Loucy (cell line): Measurements from ENCODE around the gene LTBP2.

ENCODE experiments used
- H2AFZ ChIP-seq: fragments of 200-600 bp; sonication (generic); 2 replicates; pipeline ENCODE4 v1.6.0; 2016; ENCODE audit warnings: antibody characterized with exemption, mild to moderate bottlenecking, low read length, moderate library complexity
- H3F3A ChIP-seq: fragments of 200-600 bp; 2 replicates; pipeline ENCODE4 v1.6.0; 2016; ENCODE audit warnings: antibody characterized with exemption, low read depth, mild to moderate bottlenecking
- H3K27me3 ChIP-seq: fragments of 200-600 bp; sonication (generic); 2 replicates; pipeline ENCODE4 v1.6.1; 2014; ENCODE audit warnings: low read length, mild to moderate bottlenecking; ENCODE audit not compliant: insufficient read depth, poor library complexity, severe bottlenecking
- H3K36me3 ChIP-seq: fragments of 200-600 bp; sonication (generic); 2 replicates; pipeline ENCODE4 v1.6.1; 2016; ENCODE audit warnings: low read length; ENCODE audit not compliant: insufficient read depth
- H3K4me1 ChIP-seq: fragments of 200-600 bp; sonication (generic); 2 replicates; pipeline ENCODE4 v1.5.1; 2014; ENCODE audit warnings: low read length, mild to moderate bottlenecking; ENCODE audit not compliant: insufficient read depth, poor library complexity, severe bottlenecking
- H3K4me2 ChIP-seq: fragments of 200-600 bp; sonication (generic); 2 replicates; pipeline ENCODE4 v1.6.0; 2014; ENCODE audit warnings: antibody characterized with exemption, low read length, low read depth, mild to moderate bottlenecking; ENCODE audit not compliant: poor library complexity, severe bottlenecking
- H3K4me3 ChIP-seq: fragments of 200-600 bp; sonication (generic); 2 replicates; pipeline ENCODE4 v1.5.1; 2014; ENCODE audit warnings: low read length, mild to moderate bottlenecking, mixed read lengths; ENCODE audit not compliant: poor library complexity, severe bottlenecking
- H3K79me2 ChIP-seq: fragments of 200-600 bp; sonication (generic); 2 replicates; pipeline ENCODE4 v1.6.1; 2014; ENCODE audit warnings: low read length; ENCODE audit not compliant: insufficient read depth
- H3K9ac ChIP-seq: fragments of 200-600 bp; sonication (generic); 2 replicates; pipeline ENCODE4 v1.6.0; 2014; ENCODE audit warnings: mild to moderate bottlenecking, low read depth, low read length, moderate library complexity; ENCODE audit not compliant: poor library complexity, severe bottlenecking
- H3K9me2 ChIP-seq: fragments of 200-600 bp; sonication (generic); replicated peaks from 2 replicates; pipeline ENCODE4 v1.6.1; 2016; ENCODE audit warnings: low read depth, low read length, mixed read lengths
- H3K9me3 ChIP-seq: fragments of 200-600 bp; sonication (generic); 2 replicates; pipeline ENCODE4 v1.6.1; 2014; ENCODE audit warnings: mild to moderate bottlenecking, antibody characterized with exemption, low read length, low read depth; ENCODE audit not compliant: insufficient read depth
- H4K20me1 ChIP-seq: fragments of 200-600 bp; sonication (generic); 2 replicates; pipeline ENCODE4 v1.6.0; 2014; ENCODE audit warnings: antibody characterized with exemption, low read length, mild to moderate bottlenecking; ENCODE audit not compliant: insufficient read depth, poor library complexity, severe bottlenecking
- CTCF ChIP-seq: fragments of 200-600 bp; sonication (generic); conservative IDR thresholded peaks from 2 replicates; pipeline ENCODE4 v1.5.1; 2014; ENCODE audit warnings: mild to moderate bottlenecking, antibody characterized with exemption, low read length
- EZH2phosphoT487 ChIP-seq: fragments of 200-600 bp; IDR thresholded peaks from 2 replicates; pipeline ENCODE4 v1.6.1; 2018; ENCODE audit warnings: antibody characterized with exemption, mild to moderate bottlenecking, moderate library complexity, borderline replicate concordance

The LTBP2 gene

GRCh38 chr14:74475678-74476077 lies 136.4 kb downstream of the LTBP2 start:
- no peaks in the 10 kb centered on the region for H4K20me1 ChIP-seq
- H2AFZ ChIP-seq = no peak overlapping the region
- H3K4me2 ChIP-seq = no peak overlapping the region
- no peaks in the 10 kb centered on the region for H3K4me1 ChIP-seq
- peaks cover 6% of the 10 kb centered on the region; the same call in 1 of the 2 replicates for H3K36me3 ChIP-seq
- H3F3A ChIP-seq = no peaks in the 10 kb centered on the region
- no peaks in the 10 kb centered on the region for H3K27me3 ChIP-seq
- no peaks in the 10 kb centered on the region for H3K9me3 ChIP-seq
- H3K9ac ChIP-seq = no peak overlapping the region
- no peak for TF ChIP-seq EZH2phosphoT487
- TF ChIP-seq CTCF = no peak
- no peaks in the 10 kb centered on the region for H3K9me2 ChIP-seq
- H3K4me3 ChIP-seq = no peak overlapping the region
- H3K79me2 ChIP-seq = no peaks in the 10 kb centered on the region

DNA sequence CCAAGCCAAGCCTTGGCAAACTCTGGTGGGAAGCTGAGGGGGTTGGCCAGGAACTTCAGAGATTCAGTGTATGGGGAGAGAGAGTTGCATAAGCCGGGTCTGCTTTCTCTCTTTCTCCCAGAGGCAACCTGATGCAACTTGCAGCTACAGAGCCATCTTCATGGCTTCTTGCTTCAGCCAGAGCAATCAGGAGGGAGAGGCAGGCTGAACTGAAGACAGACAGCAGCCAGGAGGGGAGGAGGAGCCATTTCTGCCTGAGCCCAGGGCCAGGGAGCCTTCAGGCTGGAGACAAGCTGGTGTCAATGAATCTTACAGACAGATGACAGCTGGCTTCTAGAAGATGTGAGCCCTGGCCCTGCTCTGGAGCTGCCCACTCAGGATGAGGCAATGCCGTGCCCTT lies 137.7 kb downstream of the LTBP2 start:
- no peak overlapping the region for H3K9ac ChIP-seq
- H3K9me2 ChIP-seq = no peaks in the 10 kb centered on the region
- H3F3A ChIP-seq = no peaks in the 10 kb centered on the region
- H3K4me2 ChIP-seq = no peak overlapping the region
- no peak overlapping the region for H3K4me3 ChIP-seq
- H2AFZ ChIP-seq = no peak overlapping the region
- no peaks in the 10 kb centered on the region for H3K27me3 ChIP-seq
- H3K36me3 ChIP-seq = peaks cover 3% of the 10 kb centered on the region; the same call in 1 of the 2 replicates
- TF ChIP-seq EZH2phosphoT487 = no peak
- TF ChIP-seq CTCF = no peak
- no peaks in the 10 kb centered on the region for H3K4me1 ChIP-seq
- no peaks in the 10 kb centered on the region for H3K79me2 ChIP-seq
- no peaks in the 10 kb centered on the region for H4K20me1 ChIP-seq
- no peaks in the 10 kb centered on the region for H3K9me3 ChIP-seq

GRCh38 chr14:74472601-74473000 lies 139.4 kb downstream of the LTBP2 start:
- no peaks in the 10 kb centered on the region for H3K9me2 ChIP-seq
- no peak overlapping the region for H3K4me3 ChIP-seq
- H3F3A ChIP-seq = no peaks in the 10 kb centered on the region
- no peaks in the 10 kb centered on the region for H3K36me3 ChIP-seq
- no peak overlapping the region for H3K4me2 ChIP-seq
- no peak overlapping the region for H3K9ac ChIP-seq
- H4K20me1 ChIP-seq = no peaks in the 10 kb centered on the region
- H3K4me1 ChIP-seq = no peaks in the 10 kb centered on the region
- no peak for TF ChIP-seq EZH2phosphoT487
- TF ChIP-seq CTCF = no peak
- H3K27me3 ChIP-seq = no peaks in the 10 kb centered on the region
- H3K79me2 ChIP-seq = no peaks in the 10 kb centered on the region
- H2AFZ ChIP-seq = no peak overlapping the region
- no peaks in the 10 kb centered on the region for H3K9me3 ChIP-seq
